Fibroblast of upper back skin (primary cell): ENCODE measurements around the gene WLS.

ENCODE experiments used
- DNase-seq: peaks from one replicate; pipeline ENCODE4 v3.0.0-alpha.2; 2013

The WLS gene

DNA sequence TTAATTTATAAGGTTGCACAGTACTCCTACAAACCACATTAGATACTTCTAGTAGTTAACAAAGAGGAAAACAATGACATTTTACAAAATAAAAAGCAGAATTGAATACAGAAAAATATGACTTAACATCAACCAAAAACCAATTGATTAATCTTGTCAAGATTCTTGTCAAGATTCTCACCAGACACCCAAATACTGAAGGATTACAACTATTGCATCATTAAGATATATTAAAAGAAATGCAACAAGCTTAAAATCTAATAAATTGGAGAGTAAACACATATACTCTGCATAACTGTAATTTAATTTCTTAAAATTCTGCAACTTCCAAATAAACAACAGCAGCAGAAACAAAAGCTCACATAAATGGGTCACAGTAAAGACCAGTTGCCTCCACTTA is 4.7 kb downstream of the WLS start:
- no peak for DNase-seq

DNA sequence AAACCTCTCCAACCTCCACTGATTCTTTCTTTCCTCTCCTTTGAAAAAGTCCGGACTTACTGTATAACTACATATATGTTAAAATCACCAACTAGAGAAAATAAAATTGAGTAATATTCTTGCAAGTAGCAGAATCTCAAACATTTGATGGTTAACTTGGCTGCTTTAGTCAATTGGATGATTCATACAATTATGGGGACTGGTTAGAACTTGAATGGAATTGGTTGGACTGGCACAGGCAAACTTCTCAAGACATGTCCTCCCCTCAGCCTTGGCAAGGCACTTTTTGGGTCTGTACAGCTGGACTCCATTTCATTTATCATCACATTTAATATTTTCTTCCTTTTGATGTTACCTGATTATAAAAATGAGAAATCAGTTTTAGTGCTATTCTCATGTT is 6.5 kb downstream of the WLS start:
- no peak for DNase-seq

DNA sequence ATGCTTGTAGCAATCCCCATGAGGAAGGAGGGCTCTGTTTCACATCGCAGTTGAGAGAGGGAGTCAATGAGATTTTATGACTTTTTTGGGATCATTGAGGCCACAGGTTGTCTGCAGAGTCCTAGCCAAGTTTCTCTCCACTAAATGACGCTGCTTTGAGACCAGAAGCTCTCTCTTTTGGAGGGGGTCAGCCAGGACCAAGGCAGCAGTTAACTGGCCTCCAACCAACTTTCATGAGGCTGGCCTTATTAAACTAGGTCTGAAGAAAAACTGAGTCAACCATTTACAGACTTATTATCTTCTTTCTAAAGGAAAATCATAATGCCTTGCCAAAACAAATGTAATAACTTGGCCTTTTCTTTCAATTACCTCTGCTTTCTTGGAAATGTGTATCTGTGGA is 8.6 kb downstream of the WLS start:
- no peak for DNase-seq

DNA sequence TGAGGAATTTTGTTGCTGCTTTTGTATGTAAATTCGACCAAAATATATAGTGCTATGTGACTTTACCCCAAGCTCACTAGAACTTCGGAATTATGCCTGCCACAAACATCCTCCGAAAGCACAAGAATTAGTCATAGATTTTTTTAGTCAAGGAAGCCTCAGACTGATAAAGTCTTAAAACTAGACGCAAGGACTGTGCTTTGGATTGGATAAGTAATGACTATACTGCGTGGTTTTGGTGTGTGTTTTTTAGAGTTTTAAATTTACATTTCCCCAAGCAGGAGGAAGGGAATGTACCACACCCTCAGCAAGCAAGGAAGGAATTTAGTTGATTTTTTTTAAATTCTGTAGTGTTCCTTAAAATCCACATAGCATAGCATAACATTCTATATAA is 10.3 kb downstream of the WLS start:
- DNase-seq: peak; percentile 71

DNA sequence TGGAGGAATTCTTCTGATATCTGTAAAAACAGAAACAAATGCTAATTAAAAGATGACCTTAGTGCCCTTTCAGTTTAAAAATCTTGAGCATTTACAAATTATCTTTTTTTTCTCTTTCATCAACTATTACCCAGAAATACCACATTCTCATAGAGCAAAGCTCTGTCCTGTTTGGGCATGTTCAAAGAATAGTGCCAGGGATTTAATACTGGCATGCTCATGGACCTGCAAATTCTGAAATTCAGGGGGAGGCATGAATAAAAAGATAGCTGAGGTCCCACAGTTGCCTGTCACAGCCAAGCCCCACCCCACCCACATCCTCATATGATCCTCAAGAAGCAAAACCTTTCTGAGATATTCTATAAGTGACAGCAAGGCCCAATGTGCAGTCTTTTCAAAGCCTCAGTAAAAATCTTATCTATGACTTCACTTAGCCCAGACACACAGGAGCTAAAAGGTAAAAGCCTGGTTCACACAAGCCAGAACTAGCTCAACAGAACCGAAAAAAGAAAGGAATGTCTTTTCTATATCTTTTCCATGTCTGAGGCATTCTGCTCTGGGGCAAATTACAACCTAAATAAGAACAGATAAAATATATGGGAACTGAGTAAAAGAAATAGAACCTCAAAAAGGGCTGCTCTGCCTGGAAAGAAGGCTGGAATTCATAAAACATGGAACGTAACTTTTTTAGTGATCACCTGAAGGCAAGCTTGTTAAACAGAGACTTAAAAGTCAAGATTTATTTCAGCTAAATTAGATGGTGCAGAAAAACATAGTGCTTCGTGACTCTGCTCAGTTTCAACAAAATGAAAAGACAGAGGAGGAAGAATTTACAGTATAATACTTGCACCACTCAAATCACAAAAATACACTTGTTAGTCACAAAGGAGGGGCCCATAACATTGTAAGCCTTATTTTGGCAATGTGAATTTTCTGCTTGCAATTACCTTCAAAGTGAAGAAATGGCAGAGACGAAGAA is 11.0 kb downstream of the WLS start:
- DNase-seq: no peak

DNA sequence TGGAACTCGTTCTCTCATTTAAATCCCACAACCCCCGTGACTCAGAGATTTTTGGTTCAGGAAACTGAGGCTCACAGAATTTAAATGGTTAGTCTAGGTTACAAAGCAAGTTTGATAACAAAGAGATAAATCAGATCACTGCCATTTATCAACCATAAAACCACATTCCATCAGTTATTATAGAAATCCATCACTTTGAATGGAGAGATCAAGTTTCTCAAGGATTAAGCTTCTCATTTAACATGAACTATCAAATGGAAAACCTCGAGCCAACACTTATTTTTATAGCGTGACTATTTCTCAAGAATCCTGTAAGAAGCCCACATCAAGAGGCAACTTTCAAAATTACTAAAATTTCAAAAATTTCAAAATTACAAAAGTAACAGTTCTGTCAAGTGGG is 11.9 kb downstream of the WLS start:
- DNase-seq: no peak

DNA sequence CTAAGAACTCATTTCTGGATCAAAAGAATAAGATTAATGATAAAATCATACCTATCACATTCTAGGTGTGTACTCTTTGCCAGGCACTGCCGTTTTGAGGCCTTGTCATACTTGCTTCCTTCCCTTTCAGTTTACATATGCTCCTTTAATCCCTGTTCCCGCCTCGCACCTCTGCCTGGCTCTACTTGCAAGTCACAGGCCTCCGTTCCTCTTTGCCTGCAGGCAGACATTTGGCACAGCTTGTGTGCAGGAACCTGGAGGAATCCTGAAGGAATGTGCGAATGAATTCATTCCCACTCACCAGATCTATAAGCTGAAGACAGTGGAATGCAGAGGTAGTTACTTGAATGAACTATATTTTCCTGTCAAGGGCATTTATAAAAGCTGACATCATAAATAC is 13.8 kb downstream of the WLS start:
- peak; percentile 62 for DNase-seq

DNA sequence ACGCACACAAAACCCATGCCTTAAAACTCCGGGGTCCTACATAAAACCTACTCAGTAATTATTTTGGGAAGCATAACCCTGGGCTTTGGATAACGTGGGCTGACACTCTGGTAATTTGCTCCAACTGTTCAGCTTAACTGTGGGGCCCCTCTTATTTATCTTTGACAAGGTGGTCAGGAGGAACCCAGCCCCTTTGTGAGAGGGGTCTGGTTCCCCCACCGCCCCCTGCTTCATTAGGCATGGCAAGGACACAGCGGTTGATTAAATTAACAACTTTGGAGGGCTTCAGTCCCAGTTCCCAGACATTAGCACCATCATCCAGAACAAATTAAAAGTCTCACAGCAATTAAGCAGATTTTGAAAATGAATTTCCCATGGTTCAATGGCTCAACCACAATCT is 14.7 kb downstream of the WLS start:
- DNase-seq: no peak

DNA sequence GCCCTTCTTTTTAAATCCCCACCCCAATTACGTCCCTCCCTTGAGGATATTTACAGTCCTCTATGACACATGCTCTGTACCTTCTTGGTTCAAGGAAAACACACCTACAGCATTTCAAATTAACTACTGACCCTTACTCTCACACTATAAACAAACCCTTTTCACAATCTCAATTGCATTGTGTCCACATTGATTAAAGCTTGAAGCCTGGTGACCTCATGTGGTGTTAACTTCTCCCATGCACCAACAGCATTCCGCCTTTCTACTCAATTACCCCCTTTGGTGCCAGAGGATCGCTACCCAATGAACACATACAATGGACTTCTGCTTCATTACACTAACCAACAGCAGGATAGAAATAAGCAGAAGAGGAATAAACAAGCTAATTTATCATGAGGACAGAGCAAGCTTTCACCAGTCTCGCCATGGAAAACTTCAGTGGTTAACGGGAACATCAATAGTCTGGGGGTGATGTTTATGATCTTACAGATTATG is 15.2 kb downstream of the WLS start:
- DNase-seq: no peak

DNA sequence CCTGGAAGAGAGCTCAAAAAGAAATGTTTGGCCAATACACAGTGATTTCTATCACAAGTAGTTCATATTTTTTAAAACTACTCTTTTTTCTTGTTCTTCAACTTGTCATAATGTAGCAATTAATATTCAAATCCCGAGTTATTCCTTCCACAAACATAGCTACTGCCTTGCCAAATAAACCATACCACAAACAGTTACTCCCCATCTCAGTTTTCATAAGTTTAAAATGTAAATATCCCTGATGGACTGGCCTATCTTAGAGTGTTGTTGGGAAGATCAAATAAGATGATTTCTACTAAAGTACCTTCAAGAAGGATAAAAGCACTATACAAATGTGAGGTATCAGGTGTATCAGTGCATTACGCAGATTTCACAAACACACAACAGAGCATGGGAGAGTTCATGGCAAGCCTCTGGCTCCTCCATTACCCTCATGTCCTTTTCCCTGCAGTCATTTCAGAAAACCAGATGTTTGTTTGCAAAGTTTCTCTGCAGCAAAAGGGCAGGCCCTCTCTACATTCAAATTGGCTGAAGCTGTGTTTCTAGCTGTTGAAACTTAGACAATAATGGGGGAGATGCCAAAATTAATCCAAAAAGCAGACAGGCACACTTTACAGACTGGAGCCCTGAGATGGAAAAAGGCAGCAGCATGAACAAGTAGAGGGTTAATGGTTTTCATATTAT is 16.1 kb downstream of the WLS start:
- no peak for DNase-seq

DNA sequence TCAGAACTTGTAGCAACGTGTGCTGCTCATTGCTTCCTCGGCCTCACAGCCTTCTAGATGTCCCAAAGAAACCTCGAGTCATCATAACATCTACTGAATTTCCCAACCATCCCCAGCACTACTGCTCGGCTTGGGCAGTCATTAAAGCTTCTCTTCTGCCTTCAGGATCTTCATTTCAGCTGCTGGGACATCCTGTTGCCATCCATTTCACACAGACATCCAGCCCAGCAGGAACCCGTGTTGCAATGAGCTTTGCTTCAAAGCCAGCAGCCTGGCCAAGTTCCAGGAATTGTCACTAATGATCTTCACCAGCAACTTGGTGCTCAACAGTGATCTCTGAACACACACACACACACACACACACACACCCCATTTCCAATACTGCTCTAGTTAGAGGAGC is 18.5 kb downstream of the WLS start:
- DNase-seq: peak; percentile 73

DNA sequence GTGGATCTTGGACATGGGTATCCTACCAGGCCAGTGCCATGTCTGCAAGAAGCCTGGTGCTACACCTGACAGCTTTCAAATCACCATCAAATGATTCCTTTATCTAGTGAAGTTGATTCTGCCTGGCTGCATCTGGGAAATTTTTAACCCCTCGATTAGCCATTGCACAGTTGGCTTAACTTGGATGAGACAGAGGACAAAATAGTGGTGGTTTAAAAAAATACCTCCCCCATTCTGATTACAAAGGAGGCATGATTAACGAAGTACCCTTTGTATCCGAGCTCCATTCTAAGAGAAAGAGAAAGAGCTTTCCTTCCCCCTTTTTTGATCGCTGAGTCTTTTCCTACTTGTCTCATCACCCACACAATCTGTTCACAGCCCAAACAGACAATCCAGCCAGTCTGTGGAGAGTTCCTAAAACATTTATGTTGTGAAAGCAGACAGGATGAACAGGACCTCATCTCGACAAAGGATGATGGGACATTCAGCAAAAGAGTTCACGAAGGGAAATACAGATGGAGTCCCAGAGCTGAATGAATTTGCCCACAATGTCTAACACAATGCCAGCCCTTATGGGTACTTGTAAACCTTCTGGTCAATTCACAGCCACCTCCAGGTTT is 20.5 kb downstream of the WLS start:
- DNase-seq: no peak

DNA sequence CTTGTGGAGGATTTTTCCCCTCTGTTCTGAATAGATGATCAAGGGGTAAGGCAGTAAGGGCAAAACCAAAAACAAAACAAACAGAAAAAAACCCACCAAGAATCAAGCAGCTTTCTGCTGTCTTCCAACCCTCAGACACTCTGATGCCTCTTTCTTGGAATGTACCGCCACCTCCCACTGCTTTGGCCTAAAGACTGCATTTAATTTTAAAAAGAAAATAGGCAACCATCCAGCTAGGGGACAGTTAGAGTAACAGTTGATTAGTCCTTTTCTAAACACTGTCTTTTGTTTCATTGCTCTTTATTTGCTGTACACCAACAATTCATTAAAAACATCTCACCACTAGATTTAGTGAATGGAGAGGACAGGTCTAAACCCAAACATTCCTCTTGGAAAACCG is 21.5 kb downstream of the WLS start:
- no peak for DNase-seq

DNA sequence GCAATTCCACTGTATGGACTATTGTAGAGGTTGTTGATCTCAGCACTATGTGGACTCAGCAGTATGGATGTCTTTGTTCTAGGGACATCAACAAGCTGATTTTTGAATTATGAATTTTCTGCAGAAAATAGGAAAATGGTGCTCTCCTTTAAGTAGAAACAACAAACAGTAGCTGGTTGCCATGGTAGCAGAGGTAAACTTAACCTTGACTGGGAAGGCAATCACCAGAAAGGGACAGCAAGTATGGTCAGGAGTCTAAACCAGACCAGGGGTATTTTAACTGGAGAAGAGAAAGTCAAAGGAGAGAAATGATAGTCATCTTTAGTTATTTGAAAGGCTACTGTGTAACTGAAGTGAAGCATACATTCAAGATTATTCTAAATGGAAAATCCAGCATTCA is 22.3 kb downstream of the WLS start:
- no peak for DNase-seq

DNA sequence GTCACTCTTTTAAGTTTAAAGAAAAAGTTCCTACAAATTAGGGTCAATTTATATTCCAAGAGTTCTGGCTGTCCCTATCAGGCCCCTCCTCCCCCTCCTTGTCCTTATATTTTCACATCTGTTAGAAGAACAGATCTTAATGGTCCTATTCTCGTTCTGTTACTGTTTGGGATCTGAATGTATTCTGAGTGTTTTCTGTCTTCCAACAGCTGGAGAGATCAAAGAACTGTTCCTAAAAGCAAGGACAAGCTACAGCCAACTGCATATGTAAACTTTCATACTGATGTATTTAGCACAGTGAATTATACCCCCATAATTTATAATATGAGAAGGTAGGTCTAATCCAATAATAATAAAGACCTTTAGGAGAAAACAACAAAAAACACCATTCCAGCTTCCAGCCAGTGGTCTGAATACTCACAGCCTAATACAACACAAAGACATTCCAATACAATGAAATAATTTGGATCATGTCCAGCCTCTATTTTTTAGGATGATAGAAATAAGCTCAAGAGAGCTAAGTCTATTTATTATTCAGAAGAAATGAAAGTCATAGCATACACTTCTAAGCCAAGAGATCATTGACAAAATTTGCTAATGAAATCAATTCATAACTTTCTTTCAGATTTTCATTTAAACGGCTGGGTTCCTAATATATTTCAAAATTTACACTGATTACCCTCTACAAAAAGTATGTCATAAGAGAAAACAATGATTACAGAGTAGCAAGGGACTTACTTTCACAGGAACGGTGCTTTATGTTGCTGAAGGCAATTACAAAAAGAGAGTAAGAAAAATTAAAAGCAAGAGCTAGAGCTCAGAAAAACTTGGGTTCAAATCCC is 25.3 kb downstream of the WLS start:
- peak; percentile 74 for DNase-seq

DNA sequence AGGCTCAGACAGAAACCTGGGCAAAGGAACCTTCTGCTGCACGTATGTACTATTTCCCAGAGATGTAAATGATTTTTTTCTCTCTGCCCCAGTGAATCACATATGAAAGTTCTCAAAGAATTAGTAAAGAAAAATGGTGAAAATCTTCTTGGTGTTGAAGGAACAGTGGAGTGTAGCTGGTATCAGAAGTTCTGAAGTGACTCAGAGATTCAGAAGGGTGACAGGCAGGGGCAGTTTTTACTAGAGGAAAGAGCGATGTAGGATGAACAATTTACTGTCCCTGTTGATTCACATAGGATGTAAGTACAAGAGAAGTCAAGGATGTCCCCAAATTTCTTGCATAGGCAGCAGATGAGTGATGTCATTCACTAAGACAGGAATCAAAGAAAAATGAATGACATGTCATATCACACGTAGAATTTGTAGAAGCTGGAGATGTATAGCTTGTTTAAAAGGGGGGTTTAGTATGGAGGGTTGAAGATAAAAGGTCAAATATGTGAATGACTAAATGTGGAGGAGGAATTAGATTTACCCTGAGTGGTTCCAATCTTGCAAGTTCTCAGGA is 26.4 kb downstream of the WLS start:
- no peak for DNase-seq

DNA sequence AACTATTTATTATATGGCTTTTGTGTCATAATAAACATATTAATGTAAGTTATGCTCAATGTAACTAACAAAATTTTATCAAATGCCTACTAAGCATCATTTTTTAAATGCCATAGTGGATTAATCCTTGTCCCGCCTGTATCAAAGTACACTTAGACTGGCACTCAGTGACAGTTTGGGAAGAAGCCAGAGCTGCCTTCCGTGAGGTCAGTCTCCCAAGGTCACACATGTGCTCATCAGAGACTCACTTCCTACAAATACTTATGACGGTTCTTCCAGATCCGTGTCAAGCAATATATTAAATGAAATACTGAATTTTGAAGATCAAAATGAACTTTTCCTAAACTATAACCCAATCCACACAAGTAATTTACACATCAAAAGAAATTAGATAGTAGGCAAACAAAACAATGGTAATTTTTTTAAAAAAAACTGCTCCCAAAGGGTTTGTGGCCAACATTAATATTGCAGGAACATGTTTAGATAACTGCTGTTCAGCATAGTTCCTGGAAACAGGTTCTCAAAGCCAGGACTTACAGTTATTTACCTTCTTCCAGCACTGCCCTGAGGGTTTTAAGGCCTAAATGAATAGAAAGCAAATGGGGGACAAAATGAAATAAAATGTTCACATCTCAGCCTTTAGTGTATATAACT is 27.2 kb downstream of the WLS start:
- no peak for DNase-seq

DNA sequence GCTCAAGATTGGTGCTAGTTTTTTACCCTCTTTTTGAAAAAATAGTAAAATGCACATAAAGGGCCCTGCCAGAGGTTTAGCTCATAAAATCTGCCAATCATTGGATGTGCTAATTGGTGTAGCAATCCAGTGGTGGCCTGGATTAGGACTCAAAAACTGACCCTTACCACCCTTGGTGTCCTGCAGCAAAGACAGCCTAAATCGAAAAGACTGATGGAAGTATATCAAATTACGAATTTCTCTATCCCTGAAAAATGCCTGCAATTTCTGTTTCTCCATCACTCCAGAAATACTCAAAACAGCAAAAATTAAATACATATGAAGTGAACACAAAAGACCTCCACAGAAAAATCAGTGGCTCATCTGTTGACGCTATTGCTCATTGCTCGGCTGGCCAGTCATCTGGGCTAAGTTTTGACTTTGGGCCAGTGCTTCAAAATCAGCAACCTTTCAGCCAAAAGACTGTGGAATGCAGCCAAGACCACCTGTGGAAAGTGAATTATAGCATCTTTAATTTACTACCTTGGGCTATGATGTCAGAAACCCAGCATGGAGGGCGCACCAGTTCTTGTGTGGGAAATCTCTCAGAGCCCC is 30.0 kb downstream of the WLS start:
- DNase-seq: peak; percentile 90

DNA sequence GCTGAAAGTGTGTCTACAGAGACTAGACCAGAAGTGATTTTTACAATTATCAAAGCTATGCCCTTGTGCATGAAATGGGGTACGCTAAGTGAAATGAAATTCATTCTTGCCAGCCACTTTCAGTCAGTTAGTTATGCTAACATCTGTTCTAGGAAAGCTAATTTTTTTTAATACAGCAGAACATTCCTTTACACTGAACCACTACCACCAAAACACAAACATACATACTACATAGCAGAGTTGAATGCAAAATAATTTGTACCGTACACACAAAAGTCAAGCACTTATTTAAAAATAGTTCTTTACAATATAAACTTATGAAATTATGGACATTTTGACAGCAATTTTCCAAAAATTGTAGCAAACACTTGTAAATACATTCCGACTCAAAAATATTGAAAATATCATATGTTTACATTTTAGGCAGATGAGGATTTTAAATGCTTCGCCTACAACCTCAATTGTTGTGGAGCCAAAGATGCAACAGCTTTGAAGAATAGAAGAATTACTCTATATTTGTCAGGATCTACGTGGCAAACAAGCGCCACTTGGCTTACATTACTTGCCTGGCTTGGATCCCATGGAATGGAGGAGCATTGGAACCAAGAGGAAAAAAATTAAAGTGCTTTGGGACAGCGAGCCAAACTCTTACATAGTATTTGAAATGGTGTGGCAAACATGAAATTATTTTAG is 30.6 kb downstream of the WLS start:
- DNase-seq: no peak

DNA sequence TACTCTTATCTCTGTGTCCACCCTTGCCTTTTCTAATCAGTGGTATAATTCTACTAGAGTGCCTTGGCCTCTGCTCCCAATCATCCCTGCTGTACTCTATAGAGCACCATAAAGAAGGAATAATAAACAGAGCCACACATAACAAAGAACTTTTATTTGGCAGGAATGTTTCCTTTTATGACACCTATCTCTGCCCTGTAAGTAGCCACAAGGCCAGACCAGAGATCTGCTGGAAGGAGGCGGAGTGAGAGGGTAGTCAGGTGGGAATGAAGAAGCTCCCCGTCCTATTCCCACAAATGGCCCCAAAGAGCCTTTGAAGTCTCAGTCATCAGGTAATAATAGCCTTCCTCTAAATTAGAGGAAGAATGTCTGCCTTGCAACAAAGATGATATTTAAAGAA is 32.7 kb downstream of the WLS start:
- no peak for DNase-seq

DNA sequence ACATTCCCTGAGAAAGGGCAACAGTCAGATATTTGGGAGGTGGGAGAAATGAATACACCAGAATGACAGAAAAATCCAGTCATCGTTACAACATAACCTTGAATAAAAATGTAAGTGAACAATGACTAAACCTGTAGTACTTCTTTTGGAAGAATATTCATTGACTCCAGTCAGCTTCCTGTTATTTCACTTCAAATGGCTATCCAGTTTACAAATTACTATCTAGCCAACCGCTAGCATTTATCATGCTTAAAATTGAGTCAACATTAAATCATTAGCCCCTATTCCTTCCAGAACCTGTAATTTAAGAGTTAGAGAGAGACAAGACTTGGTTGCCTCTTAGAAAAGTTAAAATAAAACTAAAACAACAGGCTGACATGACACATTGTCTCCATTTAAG is 33.6 kb downstream of the WLS start:
- DNase-seq: peak; percentile 54
